Renal pelvis (tissue), 4 donors: ENCODE measurements around the gene SMIM35. TPM values are rescaled to one million over a fixed set of nuclear protein-coding genes. Genes with fewer than 3 reads are reported as not detected.
"Not testable (repeated sequence)": the region's sequence is repeated elsewhere in the genome, so short reads cannot be mapped to it uniquely, and the experiment has no call there.

Source experiments
- DNase-seq: peaks from one replicate; pipeline ENCODE4 v3.0.0-alpha.2; 2013
- polyA plus RNA-seq, 3 donors: library from polyadenylated mRNA; unstranded; fragments of 120-200 nt; gene quantifications; one replicate each; pipeline ENCODE4 v1.2.1, GENCODE V29; 2013; ENCODE audit not compliant: insufficient read length in 3 of 3

Gene SMIM35
- polyA plus RNA-seq, 3 donors = 0.09 to 0.11 (median 0.10) TPM

DNA sequence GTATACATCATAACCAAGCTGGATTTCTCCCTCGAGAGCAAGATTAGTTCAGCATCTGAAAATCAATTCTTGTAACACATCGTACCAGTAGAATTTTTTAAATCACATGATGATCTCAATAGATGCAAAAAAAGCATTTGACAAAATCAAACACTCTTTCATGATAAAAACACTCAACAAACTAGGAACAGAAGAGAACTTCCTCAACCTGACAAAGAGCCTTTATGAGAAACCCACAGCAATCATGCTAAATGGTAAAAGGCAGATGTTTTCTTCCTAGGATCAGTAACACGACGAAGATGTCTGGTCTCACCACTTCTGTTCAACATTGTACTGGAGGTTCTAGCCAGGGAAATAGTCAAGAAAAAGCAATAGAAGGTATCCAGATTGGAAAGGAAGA, 44.0 kb downstream of the SMIM35 start:
- no peak for DNase-seq

DNA sequence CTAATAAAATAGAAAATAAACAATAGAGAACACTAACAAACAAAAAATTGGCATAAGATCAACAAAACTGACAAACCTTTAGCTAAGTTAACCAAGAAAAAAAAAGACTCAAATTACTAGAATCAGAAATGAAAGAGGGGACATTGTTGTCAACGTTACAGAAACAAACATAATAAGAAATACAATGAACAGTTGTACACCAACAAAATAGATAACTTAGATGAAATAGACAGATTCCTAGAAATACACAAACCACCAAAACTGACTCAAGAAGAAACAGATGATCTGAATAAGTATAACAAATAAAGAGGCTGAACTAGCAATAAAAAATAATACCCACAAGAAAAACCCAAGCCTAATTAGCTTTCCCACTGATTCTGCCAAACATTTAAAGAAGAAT, 44.6 kb downstream of the SMIM35 start:
- DNase-seq = no peak

DNA sequence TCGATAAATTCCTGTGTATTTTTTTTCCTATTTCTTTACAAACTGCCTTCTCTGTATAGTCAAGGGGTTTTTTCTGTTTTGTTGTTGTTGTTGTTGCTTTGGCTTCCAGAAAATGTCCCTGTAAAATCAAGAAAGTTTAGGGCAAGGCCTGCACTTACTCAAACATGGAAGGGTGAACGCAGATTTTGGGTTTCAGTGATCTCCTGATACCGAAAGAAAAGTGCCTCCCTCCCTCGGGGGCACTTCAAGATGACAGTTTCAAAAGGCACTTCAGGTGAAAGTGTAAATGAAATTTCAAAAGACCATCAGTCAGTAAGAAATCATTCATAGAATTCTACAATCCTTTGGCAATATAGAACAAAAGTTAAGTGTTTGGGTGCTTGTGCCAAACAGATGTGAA, 53.3 kb downstream of the SMIM35 start:
- DNase-seq = no peak

DNA sequence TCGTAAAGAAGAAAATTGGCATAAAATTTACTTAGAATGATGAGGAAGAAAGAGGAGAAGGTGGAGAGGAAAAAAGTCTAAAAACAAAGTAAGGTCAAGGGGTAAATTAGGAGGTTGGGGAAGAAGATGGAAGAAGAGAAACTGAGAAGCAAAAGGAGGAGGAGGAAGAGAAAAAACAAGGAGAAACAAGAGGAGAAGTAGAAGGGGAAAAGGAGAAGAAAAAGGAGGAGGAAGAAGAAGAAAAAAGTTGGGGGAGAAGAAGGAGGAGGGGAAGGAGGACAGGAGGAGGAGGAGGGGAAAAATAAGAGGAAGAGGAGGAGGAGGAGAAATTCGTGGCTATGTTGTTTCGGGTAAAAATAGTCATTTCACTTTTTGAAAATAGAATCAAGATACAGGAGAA, 58.1 kb downstream of the SMIM35 start:
- DNase-seq = no peak

DNA sequence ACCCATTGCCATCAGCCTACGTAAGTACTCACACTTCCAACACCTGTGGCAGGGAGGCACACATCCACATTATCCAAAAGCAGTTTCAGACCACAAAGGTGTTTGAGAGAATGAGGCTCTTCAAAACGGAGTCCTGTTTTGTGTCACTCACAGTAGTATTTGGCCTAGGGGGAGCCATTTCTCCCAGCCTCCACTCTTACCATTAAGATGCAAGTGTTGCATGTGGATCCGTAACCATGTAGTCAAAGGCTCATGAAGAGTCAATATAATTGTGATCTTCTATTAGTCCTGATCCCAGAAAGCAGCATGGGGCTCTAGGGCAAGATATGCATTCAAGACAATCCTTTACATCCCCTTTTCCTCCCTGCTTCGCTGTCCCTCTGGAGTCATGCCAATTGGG, 59.1 kb downstream of the SMIM35 start:
- DNase-seq = no peak

DNA sequence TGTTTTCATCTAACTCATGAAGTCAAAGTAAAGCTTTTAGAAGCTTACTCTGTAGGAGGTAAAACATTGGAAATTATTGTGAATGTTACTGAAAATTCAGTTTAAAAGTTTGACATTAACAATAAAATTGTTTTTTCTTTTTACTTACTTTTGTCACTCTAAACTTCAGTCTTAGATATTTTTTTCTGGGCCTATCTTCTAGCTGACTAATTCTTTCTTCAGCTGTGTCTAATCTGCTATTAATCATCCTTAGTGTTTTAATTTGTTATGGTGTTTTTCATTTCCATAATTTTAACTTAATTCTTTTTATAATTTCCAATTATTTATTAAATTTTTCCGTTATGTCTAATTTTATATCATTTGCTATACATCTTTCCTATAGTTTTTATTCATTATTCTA, 65.6 kb downstream of the SMIM35 start:
- no peak for DNase-seq

DNA sequence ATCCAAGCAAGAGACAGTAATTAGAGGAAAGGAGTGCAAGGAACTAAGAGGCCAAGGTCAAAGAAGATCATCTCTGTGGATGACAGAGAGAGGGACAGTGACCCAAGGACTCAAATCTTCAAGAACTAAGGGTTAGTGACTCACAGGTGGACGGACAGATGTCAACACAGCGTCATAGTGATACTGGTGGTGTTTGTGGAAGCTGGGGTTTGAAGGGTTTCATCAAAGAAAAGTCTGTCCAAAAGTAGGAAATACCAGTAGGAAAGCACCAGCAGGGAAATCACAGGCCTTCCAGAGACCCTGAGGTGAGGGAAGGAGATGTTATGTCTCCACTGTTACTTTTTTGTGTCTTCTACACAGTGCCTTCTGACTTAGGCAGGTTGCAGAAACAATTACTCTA, 68.4 kb downstream of the SMIM35 start:
- DNase-seq = no peak

DNA sequence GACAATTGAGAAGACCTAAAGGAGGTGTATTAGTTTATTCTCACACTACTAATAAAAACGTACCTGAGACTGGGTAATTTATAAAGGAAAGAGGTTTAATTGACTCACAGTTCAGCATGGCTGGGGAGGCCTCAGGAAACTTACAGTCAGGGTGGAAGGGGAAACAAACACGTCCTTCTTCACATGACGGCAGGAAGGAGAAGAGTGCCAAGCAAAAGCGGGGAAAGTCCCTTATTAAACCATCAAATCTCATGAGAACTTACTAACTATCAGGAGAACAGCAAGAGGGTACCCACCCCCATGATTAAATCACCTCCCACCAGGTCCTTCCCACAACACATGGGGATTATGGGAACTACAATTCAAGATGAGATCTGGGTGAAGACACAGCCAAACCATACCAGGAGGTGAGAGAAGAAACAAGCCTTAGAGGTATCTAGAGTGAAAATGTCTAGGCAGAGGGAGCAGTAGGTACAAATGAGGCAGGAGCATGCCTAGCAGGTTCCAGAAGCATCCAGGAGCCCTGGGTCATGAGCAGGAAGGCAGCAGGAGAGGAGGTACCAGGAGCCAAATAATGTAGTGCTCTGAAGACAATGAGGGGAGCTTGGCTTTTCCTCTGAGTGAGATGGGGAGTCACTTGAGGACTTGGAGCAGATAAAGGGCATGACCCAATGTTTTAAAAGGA, 69.0 kb downstream of the SMIM35 start:
- no peak for DNase-seq

DNA sequence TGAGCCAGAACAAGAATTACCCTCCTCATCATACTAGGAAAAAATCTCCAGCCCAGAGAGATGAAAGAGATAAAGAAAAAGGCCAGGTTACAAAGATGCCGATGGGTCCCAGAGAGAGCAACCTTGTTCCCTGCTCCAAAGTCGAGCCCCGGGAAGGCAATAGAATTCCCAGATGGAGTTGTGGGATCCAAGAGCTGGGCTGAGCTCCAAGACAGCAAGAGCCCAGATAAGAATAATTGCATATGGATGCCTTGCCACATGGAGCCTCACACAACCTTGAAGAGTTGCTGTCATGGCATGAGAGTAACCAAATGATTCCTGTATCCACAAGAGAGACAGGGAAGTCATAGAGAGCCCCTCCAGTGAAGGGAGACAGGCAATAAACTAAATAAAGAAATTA, 69.7 kb downstream of the SMIM35 start:
- no peak for DNase-seq

DNA sequence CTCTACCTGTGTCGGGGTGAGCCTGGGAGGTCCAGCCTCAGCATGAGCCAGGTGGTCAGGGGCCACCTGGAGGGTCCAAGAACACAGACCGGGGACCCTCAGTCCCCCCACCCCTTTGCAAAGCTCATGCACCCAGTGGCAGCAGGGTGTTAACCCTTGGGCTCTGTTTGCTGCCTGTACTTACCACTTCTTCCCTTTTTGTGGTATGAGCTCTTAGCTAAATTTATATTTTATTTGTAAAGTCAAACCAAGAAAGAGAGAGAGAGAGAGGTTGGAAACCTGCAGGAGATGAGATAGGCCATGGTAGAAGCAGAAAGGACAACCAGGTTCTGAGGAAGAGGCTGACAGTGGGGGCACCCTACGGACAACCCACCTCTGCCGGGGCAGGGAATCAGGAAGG, 70.7 kb downstream of the SMIM35 start:
- DNase-seq = no peak

DNA sequence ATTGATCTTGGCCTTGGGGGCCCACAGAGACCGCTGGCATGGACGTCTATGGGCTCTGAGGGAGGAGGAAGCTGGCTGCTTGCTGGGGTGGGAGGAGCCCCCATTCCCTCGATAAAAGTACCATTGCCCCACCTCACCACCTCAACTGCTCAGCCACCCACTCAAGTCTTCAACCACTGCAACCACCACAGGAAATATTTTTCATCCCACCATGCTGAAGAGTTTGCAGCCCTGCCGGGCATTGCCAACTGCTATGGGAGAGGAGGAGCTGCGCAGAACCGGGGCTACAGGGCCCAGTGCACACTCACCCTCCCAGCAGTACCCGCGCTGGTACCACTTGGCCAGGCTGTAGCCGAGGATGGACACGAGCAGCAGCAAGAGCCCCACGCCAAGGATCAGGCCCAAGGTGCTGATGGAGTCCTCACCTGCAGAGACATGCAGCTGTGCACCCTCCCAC, 71.3 kb downstream of the SMIM35 start:
- DNase-seq = no peak

DNA sequence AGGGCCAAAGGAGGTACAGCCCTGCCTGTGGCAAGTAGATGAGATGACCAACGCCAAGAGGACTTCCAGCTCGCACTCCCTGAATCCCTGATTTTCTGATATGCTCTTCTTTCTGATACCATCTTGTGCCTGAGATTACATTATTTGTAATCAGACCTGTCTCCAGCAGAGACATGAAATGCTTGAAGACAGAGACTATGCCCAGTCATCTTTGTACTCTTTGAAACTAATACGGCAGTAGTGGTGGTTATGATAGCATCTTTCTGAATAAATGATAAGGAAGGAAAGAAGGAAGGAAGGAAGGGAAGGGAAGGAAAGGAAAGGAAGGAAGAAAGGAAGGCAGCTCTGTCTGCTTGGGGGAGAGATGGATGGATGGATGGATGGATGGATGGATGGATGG, 72.7 kb downstream of the SMIM35 start:
- no peak for DNase-seq

DNA sequence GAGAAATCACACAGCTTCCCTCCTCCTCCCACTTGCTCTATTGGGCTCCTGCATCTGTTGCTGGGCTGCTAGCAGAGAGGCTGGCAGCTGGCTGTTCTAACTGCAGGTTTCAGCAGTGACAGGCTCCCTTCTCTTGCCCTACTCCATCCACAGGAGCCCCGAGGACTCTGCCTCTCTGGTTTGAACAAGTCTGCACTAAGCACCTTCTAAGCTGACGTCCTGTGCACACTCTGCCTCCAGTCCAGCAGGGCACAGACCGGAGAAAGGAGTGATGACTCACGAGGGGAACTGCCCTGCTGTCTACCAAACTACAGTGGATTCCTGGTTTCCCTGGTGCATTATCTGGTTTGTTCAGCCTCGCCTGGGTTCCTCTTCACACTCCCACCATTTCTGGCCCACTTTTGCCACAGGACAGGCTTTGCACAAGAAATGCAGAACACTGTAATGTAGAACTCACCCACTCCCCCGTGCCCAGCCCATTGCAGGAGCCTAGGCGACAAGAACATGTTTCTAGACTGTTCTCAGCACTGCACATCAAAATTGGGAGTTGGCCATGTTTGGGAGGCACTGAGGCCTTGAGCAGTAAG, 74.6 kb downstream of the SMIM35 start:
- no peak for DNase-seq

DNA sequence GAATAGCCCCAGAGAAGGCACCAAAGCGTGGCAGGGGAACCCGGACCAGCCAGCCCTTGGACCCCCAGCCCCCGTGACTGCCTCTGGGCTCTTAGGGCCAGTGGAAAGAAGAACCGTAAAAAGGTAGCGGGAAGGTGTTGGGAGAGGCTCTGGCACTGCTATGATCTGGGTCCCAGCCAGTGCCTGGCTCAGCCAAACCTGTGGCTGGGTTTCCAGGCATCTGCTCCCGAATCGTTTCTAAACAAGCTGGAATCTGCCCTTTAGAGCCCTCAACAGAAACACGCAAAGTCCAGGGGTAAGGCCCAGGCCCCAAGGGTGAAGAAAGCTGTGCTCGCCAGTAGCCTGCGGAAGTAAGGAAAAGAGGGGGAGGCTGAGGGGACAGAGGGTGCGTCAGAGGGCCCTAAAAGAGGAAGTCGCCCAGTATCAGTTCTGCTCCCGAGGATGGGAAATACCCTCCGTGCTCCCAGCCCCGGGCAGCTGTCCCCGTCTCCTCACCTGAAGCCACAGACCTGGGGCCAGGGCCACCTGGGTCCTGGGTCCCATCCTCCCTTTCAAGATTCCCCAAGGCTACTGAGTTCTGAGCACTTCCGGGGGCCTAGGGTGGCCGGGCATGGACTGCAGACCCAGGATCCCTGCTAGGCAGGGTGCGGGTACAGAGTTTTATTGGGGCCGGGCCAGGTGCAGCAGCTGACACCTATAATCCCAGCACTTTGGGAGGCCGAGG, 75.9 kb downstream of the SMIM35 start:
- no peak for DNase-seq

DNA sequence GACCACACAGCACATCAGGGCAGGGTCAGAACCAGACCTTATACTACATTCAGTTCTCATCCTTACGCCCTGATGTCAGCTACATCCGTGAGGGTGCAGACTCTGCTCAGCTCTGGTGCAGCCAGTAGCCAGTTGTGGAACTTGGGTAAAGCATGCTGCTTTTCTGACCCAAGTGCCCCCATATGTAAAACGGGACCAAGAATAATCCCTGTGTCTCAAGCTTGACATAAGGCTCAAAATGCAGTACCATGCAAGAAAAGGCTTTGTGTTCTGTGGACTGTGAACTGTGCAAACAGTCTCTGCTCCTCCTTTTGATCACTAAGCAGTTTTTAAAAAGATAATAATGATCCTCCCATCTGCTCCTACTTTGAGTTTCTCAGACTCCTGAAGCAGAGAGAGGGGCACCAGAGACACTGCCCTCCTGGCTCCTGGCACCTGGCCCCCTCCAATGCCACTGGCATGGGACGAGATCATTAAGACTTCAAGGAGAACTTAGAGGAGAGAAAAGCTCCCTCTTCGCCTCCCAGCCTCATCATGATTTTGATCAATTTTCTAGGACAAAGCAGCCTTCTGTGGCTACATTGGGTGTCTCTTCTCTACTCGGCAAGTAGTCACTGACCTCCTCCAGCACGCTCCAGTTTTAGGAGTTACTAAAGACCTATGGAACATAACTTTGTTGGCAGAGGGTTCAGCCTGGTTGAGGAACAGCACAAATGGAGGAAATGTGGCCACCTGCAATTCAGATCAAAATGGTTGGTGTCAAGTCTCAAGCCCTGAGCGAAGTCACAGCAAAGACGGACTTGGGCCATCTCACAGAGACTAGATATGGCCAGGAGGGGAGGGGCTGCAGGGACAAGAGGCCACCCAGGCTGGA, 76.7 kb downstream of the SMIM35 start:
- DNase-seq = no peak

DNA sequence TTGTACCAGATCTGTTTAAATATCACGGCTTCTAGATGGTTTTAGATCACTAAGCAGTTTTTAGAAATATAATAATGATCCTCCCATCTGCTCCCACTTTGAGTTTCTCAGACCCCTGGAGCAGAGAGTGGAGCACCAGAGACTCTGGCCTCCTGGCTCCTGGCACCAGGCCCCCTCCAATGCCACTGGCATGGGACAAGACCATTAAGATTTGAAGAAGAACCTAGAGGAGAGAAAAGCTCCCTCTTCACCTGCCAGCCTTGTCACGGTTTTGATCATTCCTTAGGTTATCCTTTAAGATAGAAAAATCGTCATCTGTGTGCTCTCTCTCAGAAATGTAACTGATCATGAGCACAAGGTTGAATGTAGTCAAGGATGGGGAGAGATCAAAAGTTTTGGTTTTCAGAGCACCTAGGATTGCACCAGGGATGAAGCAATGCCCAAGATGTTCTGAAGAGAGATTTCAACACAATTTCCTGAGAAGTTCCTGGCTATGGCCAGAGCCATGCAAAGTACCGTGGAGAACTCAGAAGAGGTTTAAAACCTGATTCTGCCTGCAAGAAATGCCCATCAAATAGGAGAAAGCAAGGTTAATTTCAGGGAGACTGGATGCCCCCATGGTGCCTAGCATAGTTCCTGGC, 78.4 kb downstream of the SMIM35 start:
- DNase-seq = no peak

DNA sequence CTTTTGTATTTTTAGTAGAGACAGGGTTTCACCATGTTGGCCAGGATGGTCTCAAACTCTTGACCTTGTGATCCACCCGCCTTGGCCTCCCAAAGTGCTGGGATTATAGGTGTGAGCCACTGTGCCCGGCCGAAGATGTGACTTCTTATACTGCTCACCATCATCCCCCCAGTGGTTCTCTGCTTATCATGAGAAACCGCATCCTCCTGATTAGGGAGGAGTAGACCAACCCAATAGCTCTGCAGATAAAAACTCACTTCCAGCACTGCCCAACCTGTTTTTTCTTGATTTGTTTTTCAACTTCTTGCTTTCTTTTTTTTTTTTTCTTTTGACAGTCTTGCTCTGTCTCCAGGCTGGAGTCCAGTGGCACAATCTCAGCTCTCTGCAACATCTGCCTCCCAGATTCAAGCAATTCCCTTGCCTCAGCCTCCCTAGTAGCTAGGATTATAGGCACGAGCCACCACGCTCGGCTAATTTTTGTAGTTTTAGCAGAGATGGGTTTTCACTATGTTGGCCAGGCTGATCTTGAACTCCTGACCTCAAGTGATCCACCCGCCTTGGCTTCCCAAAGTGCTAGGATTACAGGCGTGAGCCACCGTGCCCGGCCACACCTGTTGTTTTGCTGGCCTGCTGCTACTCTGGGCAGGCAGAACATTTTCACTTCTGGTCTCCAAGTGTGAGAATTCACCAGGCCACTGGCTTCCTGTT, 79.0 kb downstream of the SMIM35 start:
- DNase-seq = not testable (repeated sequence)

DNA sequence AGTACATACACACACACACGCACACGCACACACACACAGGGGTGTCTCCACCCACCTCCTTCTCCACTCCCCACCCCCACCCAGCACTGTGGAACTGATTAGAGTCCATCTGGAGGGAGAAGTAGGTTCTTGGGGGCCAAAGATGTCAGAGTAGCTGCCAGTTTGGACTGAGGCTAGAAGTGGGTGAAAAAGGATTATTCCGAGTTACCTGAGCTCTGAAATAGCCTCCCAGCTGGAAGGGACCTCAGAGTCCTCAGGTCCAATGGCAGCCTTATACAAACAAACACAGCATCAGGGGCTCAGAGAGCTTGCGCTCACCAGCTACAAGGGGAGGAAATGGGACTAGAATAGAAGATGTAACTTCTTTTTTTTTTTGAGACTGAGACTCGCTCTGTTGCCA, 79.7 kb downstream of the SMIM35 start:
- DNase-seq = no peak

DNA sequence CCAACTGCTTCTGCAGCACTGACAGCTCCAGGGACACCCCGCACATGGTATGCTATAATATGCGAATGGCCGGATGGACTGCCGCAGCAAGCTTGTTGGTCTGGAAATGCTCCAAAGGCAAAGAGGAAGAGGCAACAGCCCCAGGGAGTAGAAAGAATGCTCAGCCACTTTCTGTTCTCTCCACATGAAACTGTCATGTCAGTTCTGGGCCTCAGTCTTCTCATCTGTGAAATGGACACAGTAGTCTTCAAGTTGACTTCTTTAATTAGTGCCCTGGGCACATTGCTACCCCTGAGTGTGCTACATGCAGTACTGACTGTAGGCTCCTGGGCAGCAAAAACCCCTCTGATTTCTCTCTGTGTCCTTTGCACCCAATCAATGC, 80.6 kb downstream of the SMIM35 start:
- DNase-seq = no peak

DNA sequence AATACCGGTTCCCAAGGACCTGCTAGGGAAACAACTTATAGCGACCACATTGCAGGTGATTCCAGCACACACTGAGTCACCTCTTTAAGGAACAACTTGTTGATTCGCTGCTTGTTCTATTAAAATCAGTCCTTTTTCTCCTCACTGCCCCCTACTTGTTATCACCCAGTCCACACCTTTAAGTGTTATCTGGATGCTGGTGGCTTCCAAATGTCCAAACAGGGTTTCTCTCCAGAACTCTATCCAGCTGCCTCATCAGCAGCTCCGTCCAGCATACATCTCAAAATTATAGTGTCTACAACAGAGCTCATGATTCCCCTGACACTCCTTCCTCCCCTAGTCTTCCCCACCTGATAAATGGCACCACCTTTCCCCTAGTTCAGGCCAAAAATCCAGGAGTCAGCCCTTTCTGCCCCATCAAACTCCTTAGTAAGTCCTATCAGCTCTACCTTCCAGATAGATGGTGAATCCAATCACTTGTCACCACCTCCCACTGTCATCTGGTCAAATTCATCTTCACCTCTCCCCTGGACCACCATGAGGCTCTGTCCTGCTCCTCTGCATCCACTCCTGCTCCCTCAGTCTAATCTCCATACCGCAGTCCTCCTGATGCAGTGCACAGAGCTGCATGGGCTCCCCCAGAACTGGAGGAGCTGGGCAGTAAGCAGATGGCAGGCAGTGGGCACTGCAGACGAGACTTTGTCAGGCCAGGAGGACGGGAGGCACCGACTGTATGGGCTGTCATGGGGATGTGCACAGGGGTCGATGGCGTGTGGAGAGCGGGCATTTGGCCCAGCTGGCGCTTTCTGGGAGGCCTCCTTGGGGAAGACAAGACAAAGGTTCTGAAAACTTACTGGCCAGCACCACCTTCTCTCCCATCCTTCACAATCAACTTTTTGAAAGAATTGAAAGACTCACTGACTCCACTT, 81.3 kb downstream of the SMIM35 start:
- no peak for DNase-seq
